Measurements from ENCODE around the gene IKZF4. TPM values are rescaled to one million over a fixed set of nuclear protein-coding genes. Genes with fewer than 3 reads are reported as not detected.

IKZF4 gene
- total and polyA plus RNA-seq, 10 of the 15 experiments (the other 5 are each of a cell fraction or from before 2014, with no cell fraction given) = 0.74 to 5.5 (median 1.1) TPM

- WGBS (ENCODE audit: insufficient coverage, insufficient replicate concordance, low lambda C conversion rate, missing lambda C conversion rate) = 91% methylated on average over 2 of the region's 2 CpGs
- peaks cover 3 to 16% of the 10 kb centered on the region in 2 experiments; a peak in 3 of 4 replicates for H3K36me3 ChIP-seq (ENCODE audit: control insufficient read depth in 2 of 2, insufficient read depth in 2 of 2, low read length in 1 of 2)
- peaks cover 16% of the 10 kb centered on the region for H3K4me1 ChIP-seq (ENCODE audit: control insufficient read depth, insufficient read depth, low read length)
- ATAC-seq = no peak
- H4K20me1 ChIP-seq (ENCODE audit: control insufficient read depth, insufficient read depth) = no peaks in the 10 kb centered on the region
- no peak overlapping the region for H3K4me3 ChIP-seq
- DNase-seq (ENCODE audit: low read depth, low spot score) = no peak
- H3K9me3 ChIP-seq (replicated peaks; ENCODE audit: control insufficient read depth, insufficient read depth, low read length) = no peaks in the 10 kb centered on the region
- H3K9ac ChIP-seq (ENCODE audit: control insufficient read depth, insufficient read depth, low read length) = no peak overlapping the region
- TF ChIP-seq WRNIP1 (IDR thresholded peaks at IDR 0.05; ENCODE audit: borderline replicate concordance, low read depth, low read length) = no peak
- TF ChIP-seq NR2C2 (IDR thresholded peaks at IDR 0.05; ENCODE audit: borderline replicate concordance, control insufficient read depth, insufficient read length, low read depth) = no peak
- no peak for TF ChIP-seq KAT2A (conservative IDR thresholded peaks at IDR 0.05; ENCODE audit: control insufficient read depth, low read depth, low read length)
- no peak for TF ChIP-seq CEBPB (IDR thresholded peaks at IDR 0.05; ENCODE audit: borderline replicate concordance in 1 of 2, low read depth in 2 of 2, low read length in 2 of 2)
- no peak for TF ChIP-seq NR2F1 (conservative IDR thresholded peaks at IDR 0.05)
- TF ChIP-seq DPF2 (IDR thresholded peaks at IDR 0.05) = no peak
- no peak for TF ChIP-seq MYC (IDR thresholded peaks at IDR 0.05; ENCODE audit: insufficient read depth, insufficient read length, insufficient replicate concordance, low read length, severe bottlenecking)
- TF ChIP-seq EP300 (IDR thresholded peaks at IDR 0.05; ENCODE audit: borderline replicate concordance in 1 of 2, control insufficient read depth in 1 of 2, low read depth in 2 of 2, low read length in 2 of 2) = no peak
- ChIA-PET SMC1A (ENCODE audit: uncharacterized antibody, unreplicated experiment) (interaction anchor here (0.9 to 3.5 kb wide), 9 partner anchors 9 to 246 kb away, joined by 3 to 24 read pairs (median 4); partner anchors contain the start of genes PA2G4, RAB5B and SUOX), POLR2A (interaction anchor here (0.7 to 5.6 kb wide), 3 partner anchors 11 to 120 kb away, joined by 3 to 85 read pairs (median 6); partner anchors contain the start of genes PA2G4, RAB5B and SUOX), RAD21 (ENCODE audit: unreplicated experiment) (interaction anchor here (0.6 to 6.4 kb wide), 5 partner anchors 11 to 55 kb away, joined by 3 to 56 read pairs (median 5); partner anchors contain the start of genes RAB5B and SUOX), CTCF (interaction anchor here (0.6 to 4.2 kb wide), 12 partner anchors 8 to 246 kb away, joined by 3 to 28 read pairs (median 4); partner anchors contain the start of genes DGKA, RAB5B and SUOX)
- H3K4me2 ChIP-seq (ENCODE audit: control insufficient read depth, insufficient read depth) = no peak overlapping the region
- no peak overlapping the region for H3K27ac ChIP-seq (ENCODE audit: control insufficient read depth, insufficient read depth)
- no TSS peak for BruUV-seq (replicated peaks)
- no peak overlapping the region for H2AFZ ChIP-seq (ENCODE audit: control insufficient read depth, low read depth, low read length)
- intact Hi-C loops (cut with micrococcal nuclease; ENCODE audit: unreplicated experiment) = no loop called here
- in situ Hi-C loops (cut with MboI) = no loop called here
- H3K79me2 ChIP-seq (ENCODE audit: control insufficient read depth, insufficient read depth, low read length) = peaks cover 2% of the 10 kb centered on the region
- H3K27me3 ChIP-seq (replicated peaks in 1 of 2; ENCODE audit: control insufficient read depth in 2 of 2, insufficient read depth in 2 of 2, low read length in 1 of 2) = no peaks in the 10 kb centered on the region
- FAIRE-seq = no peak
Observed at GRCh38 chr12:55984861-55985260, 36.0 kb upstream of the IKZF4 start.

Data from GM12878 (cell line).